H1 (cell line): ENCODE measurements around the gene PTBP3. TPM values are rescaled to one million over a fixed set of nuclear protein-coding genes. Genes with fewer than 3 reads are reported as not detected.

ENCODE experiments used
- ATF2 ChIP-seq: IDR thresholded peaks from 2 replicates; pipeline ENCODE4 v1.6.1; 2012; ENCODE audit warnings: low read length, inconsistent platforms
- CHD7 ChIP-seq: fragments of 300-600 bp; sonication (generic); IDR thresholded peaks from 2 replicates; pipeline ENCODE4 v1.7.1; 2012; ENCODE audit warnings: low read length, moderate library complexity, mild to moderate bottlenecking, inconsistent platforms; ENCODE audit not compliant: insufficient replicate concordance
- EP300 ChIP-seq, 2 experiments: IDR thresholded peaks; 1 replicate in 1 of 2; 2 replicates in 1 of 2; pipeline ENCODE4 v1.6.1; 2011 to 2012; ENCODE audit warnings: low read depth in 2 of 2, low read length in 2 of 2, mild to moderate bottlenecking in 2 of 2, borderline replicate concordance in 1 of 2, inconsistent platforms in 1 of 2, moderate library complexity in 1 of 2
- NRF1 ChIP-seq: IDR thresholded peaks from 2 replicates; pipeline ENCODE4 v1.6.1; 2011; ENCODE audit warnings: mild to moderate bottlenecking, low read depth, low read length, improper control_type of control experiment
- TEAD4 ChIP-seq: IDR thresholded peaks from 2 replicates; pipeline ENCODE4 v1.6.1; 2012; ENCODE audit warnings: low read depth, low read length, inconsistent platforms, mixed read lengths
- polyA plus RNA-seq, 7 experiments: library from polyadenylated mRNA; depleted of rRNA in 3 of 7; stranded (reverse) in 5 of 7; unstranded in 2 of 7; fragments of >200 nt in 5 of 7; fragments of 200-250 nt in 2 of 7; gene quantifications; 1 replicate in 5 of 7; 2 replicates in 1 of 7; 4 replicates in 1 of 7; pipeline versions ENCODE4 v1.2.1 to v1.2.3, GENCODE V29; 2011 to 2013; ENCODE audit warnings: missing spikeins in 2 of 7, mixed read lengths in 2 of 7
- total RNA-seq: library from RNA; stranded (reverse); fragmentation: NEBNext Ultra II Directional; extraction: Animal tissue kit (Norgen Biotek cat#: 25700); gene quantifications from 2 replicates; pipeline ENCODE4 v1.2.1, GENCODE V29; 2021

PTBP3 gene
- total and polyA plus RNA-seq, 2 of the 8 experiments (the other 6 are each of a cell fraction or from before 2014, with no cell fraction given) = 51.0 to 124 TPM

- TF ChIP-seq CHD7 = no peak
- TF ChIP-seq NRF1 = no peak
- no peak for TF ChIP-seq TEAD4
- TF ChIP-seq EP300 (IDR thresholded peaks at IDR 0.05; ENCODE audit: borderline replicate concordance in 1 of 2, low read depth in 2 of 2, low read length in 2 of 2) = no peak
- TF ChIP-seq ATF2 = no peak
These were observed 93.7 kb downstream of the PTBP3 start (continued) for GRCh38 chr9:112239708-112240107.
